NCI-H345 (cell line): ENCODE data around the gene SMAP1.
"Not testable (repeated sequence)": the region's sequence is repeated elsewhere in the genome, so short reads cannot be mapped to it uniquely, and the experiment has no call there.

Experiments
- DNase-seq: peaks from one replicate; lab custom pipeline; 2025; lab: John Stamatoyannopoulos, UW

Gene SMAP1

DNA sequence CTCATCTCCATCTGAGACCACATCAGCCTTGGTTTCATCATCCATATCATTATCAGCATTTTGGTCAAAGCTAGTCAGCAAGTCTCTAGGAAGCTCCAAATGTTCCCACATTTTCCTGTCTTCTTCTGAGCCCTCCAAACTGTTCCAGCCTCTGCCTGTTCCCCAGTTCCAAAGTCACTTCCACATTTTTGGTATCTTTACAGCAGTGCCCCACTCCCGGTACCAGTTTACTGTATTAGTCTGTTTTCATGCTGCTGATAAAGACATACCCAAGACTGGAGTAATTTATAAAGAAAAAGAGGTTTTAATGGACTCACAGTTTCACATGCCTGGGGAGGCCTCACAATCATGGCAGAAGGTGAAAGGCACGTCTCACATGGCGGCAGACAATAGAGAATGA lies 74.8 kb downstream of the SMAP1 start:
- not testable (repeated sequence) for DNase-seq

DNA sequence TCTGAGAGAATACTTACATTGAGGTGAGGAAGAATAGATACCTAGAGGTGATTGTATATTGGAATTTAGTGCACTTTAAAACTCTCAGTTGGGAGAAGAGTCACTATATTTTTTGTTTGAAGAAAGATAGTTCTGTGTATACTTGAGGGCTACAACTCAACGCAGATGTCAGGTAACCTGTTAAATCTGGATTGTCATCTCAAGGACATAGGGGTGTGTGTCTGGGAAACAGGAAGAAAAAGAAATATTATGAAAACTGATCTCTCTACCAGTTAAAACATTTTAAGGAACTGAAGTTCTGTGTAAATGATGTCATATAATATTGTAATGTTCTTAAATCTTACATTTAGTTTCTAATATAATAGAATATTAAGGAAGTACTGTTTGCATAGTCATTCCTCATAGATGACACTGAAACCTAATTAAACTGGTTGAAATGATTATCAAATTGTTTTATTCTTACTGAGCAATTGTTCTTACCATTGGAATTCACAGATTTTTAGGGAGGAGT lies 86.2 kb downstream of the SMAP1 start:
- no peak for DNase-seq

- DNase-seq = no peak
Measured at GRCh38 chr6:70758883-70759282, 91.2 kb downstream of the SMAP1 start.

GRCh38 chr6:70763754-70764510 lies 96.2 kb downstream of the SMAP1 start:
- no peak for DNase-seq

DNA sequence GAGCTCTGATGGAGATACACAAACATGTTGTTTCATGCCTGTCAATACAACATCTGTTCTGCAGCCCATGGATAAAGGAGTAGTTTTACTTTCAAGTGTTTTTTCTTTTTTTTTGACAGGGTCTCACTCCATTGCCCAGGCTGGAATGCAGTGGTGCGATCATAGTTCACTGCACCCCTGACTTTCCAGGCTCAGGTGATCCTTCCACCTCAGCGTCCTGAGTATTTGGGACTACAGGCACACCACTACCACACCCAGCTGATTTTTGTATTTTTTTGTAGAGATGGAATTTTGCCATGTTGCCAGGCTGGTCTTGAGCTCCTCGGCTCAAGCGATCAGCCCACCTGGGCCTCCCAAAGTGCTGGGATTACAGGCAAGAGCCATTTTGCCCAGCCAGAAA lies 97.0 kb downstream of the SMAP1 start:
- no peak for DNase-seq

DNA sequence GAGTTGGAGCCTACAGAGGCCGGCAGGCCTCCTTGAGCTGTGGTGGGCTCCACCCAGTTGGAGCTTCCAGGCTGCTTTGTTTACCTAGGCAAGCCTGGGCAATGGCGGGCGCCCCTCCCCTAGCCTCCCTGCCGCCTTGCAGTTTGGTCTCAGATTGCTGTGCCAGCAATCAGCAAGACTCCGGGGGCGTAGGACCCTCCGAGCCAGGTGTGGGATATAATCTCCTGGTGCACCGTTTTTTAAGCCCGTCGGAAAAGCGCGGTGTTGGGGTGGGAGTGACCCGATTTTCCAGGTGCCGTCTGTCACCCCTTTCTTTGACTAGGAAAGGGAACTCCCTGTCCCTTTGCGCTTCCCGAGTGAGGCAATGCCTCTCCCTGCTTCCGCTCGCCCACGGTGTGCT lies 103.7 kb downstream of the SMAP1 start:
- not testable (repeated sequence) for DNase-seq

DNA sequence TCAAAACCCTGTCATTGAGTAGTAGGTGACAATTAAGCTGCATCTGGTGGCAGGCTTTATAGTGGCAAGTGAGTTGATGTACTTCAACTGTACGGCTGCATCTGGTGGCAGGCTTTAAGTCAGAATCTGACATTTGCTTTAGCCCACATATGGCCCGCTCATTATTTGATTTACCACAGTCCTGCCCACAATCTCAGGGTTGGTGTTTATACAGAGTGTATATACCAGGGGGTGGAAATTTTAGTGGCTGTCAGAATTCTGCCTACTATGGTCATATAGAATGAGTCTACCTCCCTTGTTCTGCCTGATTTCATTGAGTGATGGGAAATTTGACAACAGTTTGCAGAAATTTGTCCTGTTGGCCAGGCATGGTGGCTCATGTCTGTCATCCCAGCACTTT lies 112.3 kb downstream of the SMAP1 start:
- DNase-seq = no peak

DNA sequence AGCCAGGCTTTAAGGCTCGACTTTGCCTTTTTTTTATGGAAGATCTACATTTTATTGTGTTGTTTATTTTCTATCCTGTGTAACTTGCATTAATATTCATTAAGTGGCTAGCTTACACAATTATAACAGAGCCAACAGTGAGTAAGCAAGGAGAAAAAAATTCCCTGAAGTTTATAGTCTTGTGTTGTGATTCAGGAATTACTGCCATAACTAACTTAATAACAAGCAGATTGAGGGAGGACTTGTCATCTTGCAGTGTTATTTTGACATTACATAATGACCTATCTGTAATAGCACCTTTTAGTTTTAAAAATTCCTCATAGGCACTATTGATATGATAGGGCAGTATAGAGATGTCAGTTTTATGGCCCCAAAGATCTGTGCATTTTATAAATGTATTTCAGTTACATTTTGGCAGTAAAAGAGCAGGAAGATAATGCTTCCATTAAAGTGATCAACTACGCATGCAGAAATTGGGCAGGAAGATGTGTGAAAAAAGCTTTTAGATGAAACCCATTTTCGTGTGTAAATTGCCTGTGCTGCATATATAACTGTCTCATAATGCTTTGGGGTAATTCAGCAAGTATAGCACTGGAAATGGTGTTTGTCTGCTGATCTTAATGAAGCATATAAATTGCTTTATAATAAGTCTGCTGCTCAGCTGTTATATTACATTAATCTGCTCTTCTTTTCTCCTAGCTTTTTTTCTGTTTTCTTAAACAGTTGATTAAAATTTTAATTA lies 123.0 kb downstream of the SMAP1 start:
- DNase-seq = no peak

GRCh38 chr6:70797625-70798024 lies 129.9 kb downstream of the SMAP1 start:
- DNase-seq = no peak

- no peak for DNase-seq
Measured at GRCh38 chr6:70806086-70806485, 138.4 kb downstream of the SMAP1 start.

DNA sequence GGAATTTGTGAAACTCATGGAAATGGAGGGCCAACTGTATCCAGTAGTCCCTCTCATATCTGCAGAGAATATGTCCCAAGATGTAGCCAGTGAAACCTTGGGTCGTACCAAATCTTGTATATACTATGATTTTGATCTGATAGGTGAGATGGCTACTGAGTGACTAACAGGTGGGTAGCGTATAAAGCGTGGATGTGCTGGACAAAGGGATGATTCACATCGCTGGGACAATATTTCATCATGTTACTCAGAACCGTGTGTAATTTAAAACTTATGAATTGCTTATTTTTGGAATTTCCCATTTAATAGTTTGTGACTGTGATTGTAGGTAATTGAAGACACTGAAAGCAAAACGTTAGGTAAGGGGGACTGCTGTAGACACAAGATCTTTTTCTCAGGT lies 144.1 kb downstream of the SMAP1 start:
- no peak for DNase-seq

- DNase-seq = no peak
Measured at GRCh38 chr6:70813885-70814284, 146.2 kb downstream of the SMAP1 start.

DNA sequence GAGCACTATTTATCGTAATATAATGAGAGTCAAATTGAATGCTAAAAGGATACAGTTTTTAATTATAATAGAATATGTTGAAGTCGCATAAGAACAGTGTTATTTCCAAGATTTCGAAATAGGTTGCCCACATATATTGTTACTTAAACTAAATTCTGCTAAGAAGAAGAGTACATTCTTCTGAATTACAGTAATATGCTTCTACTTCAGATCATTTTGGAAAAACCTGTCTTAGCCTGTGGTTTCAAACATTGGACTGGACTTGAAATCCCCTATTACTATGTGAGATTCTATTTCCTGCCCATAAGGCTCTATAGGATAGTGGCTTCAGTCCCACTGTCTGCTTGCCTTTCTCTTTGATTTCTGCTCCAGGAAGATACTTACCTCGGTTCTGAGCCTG lies 152.0 kb downstream of the SMAP1 start:
- no peak for DNase-seq

GRCh38 chr6:70820778-70821177 lies 153.1 kb downstream of the SMAP1 start:
- DNase-seq = no peak

DNA sequence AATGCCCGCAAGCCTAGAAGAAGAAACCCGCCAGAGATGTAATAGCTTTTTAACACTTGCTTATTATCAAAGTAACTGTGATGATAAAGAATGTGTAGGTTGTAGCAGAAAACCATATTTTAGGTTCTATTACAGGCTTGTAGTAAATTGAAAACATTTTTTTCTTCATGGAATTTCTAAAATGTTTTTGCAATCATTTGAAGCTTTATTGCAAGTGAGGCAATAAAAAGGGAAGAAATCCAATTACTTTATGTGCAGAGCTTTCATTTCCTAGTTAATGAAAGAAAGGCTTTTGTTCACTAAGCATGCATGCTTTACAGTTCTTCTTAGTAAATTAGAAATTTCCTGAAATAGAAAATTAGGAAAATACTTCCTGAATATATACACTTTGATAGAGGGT lies 154.1 kb downstream of the SMAP1 start:
- DNase-seq = no peak

DNA sequence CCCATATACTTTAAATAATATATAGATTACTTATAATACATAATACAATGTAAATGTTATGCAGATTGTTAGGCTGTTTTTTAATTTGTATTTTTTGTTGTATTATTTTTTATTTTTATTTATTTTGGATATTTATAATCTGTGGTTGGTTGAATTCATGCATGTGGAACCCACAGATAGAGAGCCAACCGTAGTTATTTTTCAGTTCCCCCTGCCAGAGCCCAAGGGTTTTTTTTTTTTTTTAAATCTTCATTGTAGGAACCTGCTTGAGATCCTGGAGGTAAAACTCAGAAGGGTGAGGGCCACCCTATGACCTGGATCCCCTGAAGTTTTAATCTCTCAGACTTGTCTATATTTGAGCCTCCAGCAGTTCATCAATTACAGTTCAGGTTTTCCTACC lies 156.0 kb downstream of the SMAP1 start:
- DNase-seq = no peak

DNA sequence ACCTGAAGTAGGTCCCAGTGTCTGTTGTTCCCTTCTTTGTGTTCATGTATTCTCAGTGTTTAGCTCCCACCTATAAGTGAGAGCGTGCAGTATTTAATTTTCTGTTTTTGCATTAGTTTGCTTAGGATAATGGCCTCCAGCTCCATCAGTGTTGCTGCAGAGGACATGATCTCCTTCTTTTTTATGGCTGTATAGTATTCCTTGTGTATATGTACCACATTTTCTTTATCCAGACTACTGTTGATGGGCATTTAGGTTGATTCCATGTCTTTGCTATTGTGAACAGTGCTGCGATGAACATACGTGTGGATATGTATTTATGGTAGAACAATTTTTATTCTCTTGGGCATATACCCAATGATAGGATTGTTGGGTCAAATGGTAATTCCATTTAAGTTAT lies 163.7 kb downstream of the SMAP1 start:
- no peak for DNase-seq

DNA sequence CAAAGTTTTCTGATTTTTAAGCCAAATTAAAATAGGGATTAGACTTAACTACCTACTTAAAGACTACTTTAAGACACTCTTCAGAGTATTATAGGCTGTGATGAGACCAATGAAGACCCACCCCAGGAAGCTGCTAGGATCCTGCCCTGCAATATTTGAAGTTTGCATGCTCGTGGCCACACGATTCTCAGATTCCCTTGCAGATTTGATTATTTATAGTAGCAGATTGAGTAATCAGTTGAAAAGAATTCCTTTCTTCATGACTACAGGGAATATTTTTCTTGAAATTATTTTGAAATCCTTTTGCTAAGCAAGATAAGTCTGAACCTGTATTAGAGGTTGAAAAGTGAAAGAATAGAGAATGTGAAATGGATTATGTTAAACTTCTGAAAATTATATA lies 166.8 kb downstream of the SMAP1 start:
- no peak for DNase-seq

- peak; percentile 36 for DNase-seq
Measured at GRCh38 chr6:70838907-70839285, 171.2 kb downstream of the SMAP1 start.

DNA sequence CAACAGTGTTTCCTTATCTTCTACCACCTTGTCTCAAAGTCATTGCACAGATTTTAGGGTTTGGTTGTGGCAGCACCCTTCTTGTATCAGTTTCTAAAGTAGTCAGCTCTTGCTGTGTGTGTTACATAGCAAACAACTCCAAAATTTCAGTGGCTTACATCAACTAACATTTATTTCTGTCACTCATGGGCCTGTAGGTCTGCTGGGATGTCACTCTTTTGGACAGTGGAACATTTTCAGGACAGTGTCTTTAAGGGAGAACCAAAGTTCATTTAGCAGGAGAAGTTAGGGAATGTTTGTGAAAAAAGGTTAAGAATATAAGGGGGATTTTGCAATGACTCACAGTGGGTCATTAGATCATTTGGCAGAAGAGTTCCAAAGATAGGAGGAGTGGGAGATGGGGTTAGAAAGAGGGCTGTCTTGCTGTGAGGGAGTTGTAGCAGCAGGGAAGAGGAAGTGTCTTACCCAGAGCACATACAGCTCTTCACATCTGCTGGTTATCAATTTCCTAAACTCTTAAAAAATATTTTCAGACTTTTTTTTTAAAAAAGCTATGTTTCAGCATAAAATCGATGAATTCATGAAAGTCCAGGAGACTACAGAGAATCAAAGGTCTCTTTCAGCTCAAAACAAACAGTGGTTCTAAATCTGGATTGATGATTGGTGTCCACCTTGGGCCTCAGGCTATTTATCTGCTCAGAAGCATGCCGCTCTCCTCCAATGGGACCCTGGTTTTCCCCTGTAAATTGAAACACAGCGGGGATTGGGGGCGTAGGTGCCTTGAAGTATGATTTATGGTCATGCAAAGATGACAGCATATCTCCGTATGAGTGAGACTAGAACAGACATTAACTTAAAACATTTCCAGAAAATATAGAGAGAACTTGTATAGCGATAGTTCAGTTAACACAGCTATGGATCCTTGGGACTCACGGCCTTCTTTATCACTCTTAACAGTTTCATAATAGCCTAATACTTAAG lies 171.9 kb downstream of the SMAP1 start:
- DNase-seq = no peak

DNA sequence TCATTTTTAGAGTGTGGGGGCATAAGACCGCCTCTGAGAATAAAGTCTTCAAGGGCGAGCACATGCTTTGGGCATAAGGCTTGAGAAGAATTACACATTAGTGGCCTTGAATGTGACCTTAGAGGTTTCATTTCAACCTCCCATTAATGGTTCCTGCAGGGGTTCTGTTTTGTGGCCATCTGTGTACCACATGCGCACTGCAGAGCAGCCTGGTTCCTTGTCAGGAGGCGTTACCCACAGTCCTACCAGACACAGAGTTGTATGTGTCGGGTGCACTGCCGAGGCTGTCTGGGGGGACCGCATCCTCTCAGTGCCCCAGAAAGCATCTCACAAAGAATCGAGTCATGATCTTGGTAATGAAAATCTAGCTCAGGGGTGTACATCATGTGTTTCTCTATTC lies 173.4 kb downstream of the SMAP1 start:
- no peak for DNase-seq

GRCh38 chr6:70842541-70842940 lies 174.9 kb downstream of the SMAP1 start:
- DNase-seq = no peak
